Measurements from ENCODE around the gene CCSAP.

Gene CCSAP

GRCh38 chr1:229279242-229279641, 63.6 kb downstream of the CCSAP start:
- H3K36me3 ChIP-seq (replicated peaks; ENCODE audit: low read depth, low read length): peaks cover 3% of the 10 kb centered on the region
- H4K20me1 ChIP-seq (ENCODE audit: insufficient read depth, low read length): peaks cover 84% of the 10 kb centered on the region
- H3K4me2 ChIP-seq (ENCODE audit: low read length): no peak overlapping the region
- no peaks in the 10 kb centered on the region for H3K27me3 ChIP-seq (ENCODE audit: low read depth, low read length)
- no peaks in the 10 kb centered on the region for H3K9me3 ChIP-seq (ENCODE audit: insufficient read depth, low read length)
- peaks cover 92% of the 10 kb centered on the region for H3K79me2 ChIP-seq (ENCODE audit: low read length)
- no peak overlapping the region for H3K9ac ChIP-seq (ENCODE audit: low read length)
- no peak overlapping the region for H3K27ac ChIP-seq (ENCODE audit: low read length)
- no peak overlapping the region for H2AFZ ChIP-seq (ENCODE audit: low read depth, low read length)
- H3K4me3 ChIP-seq (ENCODE audit: low read length): no peak overlapping the region
- TF ChIP-seq EZH2phosphoT487 (IDR thresholded peaks at IDR 0.05; ENCODE audit: low read depth): no peak
- TF ChIP-seq CTCF (IDR thresholded peaks at IDR 0.05; ENCODE audit: low read depth, low read length): no peak
- H3K4me1 ChIP-seq (ENCODE audit: low read length): peaks cover 17% of the 10 kb centered on the region

GRCh38 chr1:229278120-229278741, 64.6 kb downstream of the CCSAP start:
- TF ChIP-seq EZH2phosphoT487 (IDR thresholded peaks at IDR 0.05; ENCODE audit: low read depth) (no peak), CTCF (IDR thresholded peaks at IDR 0.05; ENCODE audit: low read depth, low read length) (no peak)
- H3K79me2 ChIP-seq (ENCODE audit: low read length): peaks cover 96% of the 10 kb centered on the region
- no peak overlapping the region for H3K9ac ChIP-seq (ENCODE audit: low read length)
- no peak overlapping the region for H3K27ac ChIP-seq (ENCODE audit: low read length)
- H3K4me1 ChIP-seq (ENCODE audit: low read length): peaks cover 17% of the 10 kb centered on the region
- no peaks in the 10 kb centered on the region for H3K9me3 ChIP-seq (ENCODE audit: insufficient read depth, low read length)
- H3K27me3 ChIP-seq (ENCODE audit: low read depth, low read length): no peaks in the 10 kb centered on the region
- no peak overlapping the region for H3K4me3 ChIP-seq (ENCODE audit: low read length)
- peaks cover 84% of the 10 kb centered on the region for H4K20me1 ChIP-seq (ENCODE audit: insufficient read depth, low read length)
- peaks cover 3% of the 10 kb centered on the region for H3K36me3 ChIP-seq (replicated peaks; ENCODE audit: low read depth, low read length)
- no peak overlapping the region for H3K4me2 ChIP-seq (ENCODE audit: low read length)
- H2AFZ ChIP-seq (ENCODE audit: low read depth, low read length): no peak overlapping the region

- peaks cover 83% of the 10 kb centered on the region for H3K79me2 ChIP-seq (ENCODE audit: low read length)
- TF ChIP-seq EZH2phosphoT487 (IDR thresholded peaks at IDR 0.05; ENCODE audit: low read depth) (no peak), CTCF (IDR thresholded peaks at IDR 0.05; ENCODE audit: low read depth, low read length) (no peak)
- H3K9me3 ChIP-seq (ENCODE audit: insufficient read depth, low read length): no peaks in the 10 kb centered on the region
- no peak overlapping the region for H3K9ac ChIP-seq (ENCODE audit: low read length)
- H3K27me3 ChIP-seq (ENCODE audit: low read depth, low read length): no peaks in the 10 kb centered on the region
- H3K4me2 ChIP-seq (ENCODE audit: low read length): no peak overlapping the region
- peaks cover 26% of the 10 kb centered on the region for H3K4me1 ChIP-seq (ENCODE audit: low read length)
- peaks cover 69% of the 10 kb centered on the region for H4K20me1 ChIP-seq (ENCODE audit: insufficient read depth, low read length)
- no peak overlapping the region for H2AFZ ChIP-seq (ENCODE audit: low read depth, low read length)
- no peak overlapping the region for H3K4me3 ChIP-seq (ENCODE audit: low read length)
- H3K27ac ChIP-seq (ENCODE audit: low read length): no peak overlapping the region
- peaks cover 3% of the 10 kb centered on the region for H3K36me3 ChIP-seq (replicated peaks; ENCODE audit: low read depth, low read length)
These were observed 67.8 kb downstream of the CCSAP start for GRCh38 chr1:229275005-229275404.

GRCh38 chr1:229273507-229274232, 69.2 kb downstream of the CCSAP start:
- Histone ChIP-seq H3K9ac (ENCODE audit: low read length) (no peak overlapping the region), H3K4me3 (ENCODE audit: low read length) (no peak overlapping the region), H2AFZ (ENCODE audit: low read depth, low read length) (no peak overlapping the region), H3K27me3 (ENCODE audit: low read depth, low read length) (no peaks in the 10 kb centered on the region), H3K4me1 (ENCODE audit: low read length) (peaks cover 23% of the 10 kb centered on the region), H3K9me3 (ENCODE audit: insufficient read depth, low read length) (no peaks in the 10 kb centered on the region), H3K4me2 (ENCODE audit: low read length) (no peak overlapping the region), H3K36me3 (replicated peaks; ENCODE audit: low read depth, low read length) (peaks cover 3% of the 10 kb centered on the region), H3K27ac (ENCODE audit: low read length) (no peak overlapping the region), H3K79me2 (ENCODE audit: low read length) (peaks cover 70% of the 10 kb centered on the region), H4K20me1 (ENCODE audit: insufficient read depth, low read length) (peaks cover 55% of the 10 kb centered on the region)
- TF ChIP-seq EZH2phosphoT487 (IDR thresholded peaks at IDR 0.05; ENCODE audit: low read depth) (no peak), CTCF (IDR thresholded peaks at IDR 0.05; ENCODE audit: low read depth, low read length) (no peak)

All from OCI-LY3 (cell line).